AG04449 (cell line): ENCODE results near the gene TSPAN14.

ENCODE experiments used
- CTCF ChIA-PET: fragments of 350-600 bp; formaldehyde crosslinking; extraction: SDS; loops from one replicate; lab custom pipeline; 2021; ENCODE audit warnings: antibody characterized with exemption; lab: Yijun Ruan, JAX
- POLR2A ChIA-PET: fragments of 400-600, 350-600 bp; formaldehyde crosslinking; extraction: SDS; loops from one replicate; lab custom pipeline; 2020; ENCODE audit warnings: antibody characterized with exemption, inconsistent platforms; lab: Yijun Ruan, JAX
- DNase-seq: peaks from one replicate; pipeline ENCODE4 v3.0.0-alpha.2; 2010; ENCODE audit warnings: low read depth, low spot score
- H3K4me3 ChIP-seq: 2 replicates; pipeline ENCODE4 v1.5.1; 2011; ENCODE audit warnings: low read depth, mild to moderate bottlenecking, control low read depth, low read length
- TF ChIP-seq, protein P1 (sequence below): IDR thresholded peaks from one replicate; pipeline ENCODE4 v1.5.1; 2011; ENCODE audit warnings: mild to moderate bottlenecking, moderate library complexity, low read length, control low read depth, inconsistent platforms; ENCODE audit not compliant: insufficient read depth; ENCODE audit errors: missing control alignments

The TSPAN14 gene

DNA sequence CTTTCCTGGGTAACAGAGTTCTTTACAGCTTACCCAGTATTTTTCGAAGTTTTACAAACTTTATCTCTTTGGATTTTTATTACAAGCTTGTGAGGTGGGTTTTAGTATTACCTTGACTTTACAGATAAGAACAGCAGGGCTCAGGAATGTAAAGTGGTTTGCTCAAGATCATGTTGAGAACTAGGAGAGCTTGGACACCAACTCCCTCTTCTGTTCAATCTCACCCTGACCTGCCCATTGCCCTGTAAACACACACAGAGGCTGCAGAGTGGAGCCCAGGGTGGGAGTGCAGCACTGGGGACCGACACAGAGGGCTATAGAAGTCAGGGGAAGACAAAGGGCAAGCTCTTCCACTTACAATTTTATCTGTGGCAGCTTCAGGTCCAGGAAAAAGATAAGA, 4.6 kb upstream of the TSPAN14 start:
- CTCF ChIA-PET, result interaction anchor here (33.8 kb wide), 1 partner anchor 56 kb away, joined by 717 read pairs; no protein-coding TSS in a partner anchor
- POLR2A ChIA-PET, result no interaction called here
- H3K4me3 ChIP-seq, result no peak overlapping the region
- DNase-seq, result no peak
- TF ChIP-seq, protein P1, sequence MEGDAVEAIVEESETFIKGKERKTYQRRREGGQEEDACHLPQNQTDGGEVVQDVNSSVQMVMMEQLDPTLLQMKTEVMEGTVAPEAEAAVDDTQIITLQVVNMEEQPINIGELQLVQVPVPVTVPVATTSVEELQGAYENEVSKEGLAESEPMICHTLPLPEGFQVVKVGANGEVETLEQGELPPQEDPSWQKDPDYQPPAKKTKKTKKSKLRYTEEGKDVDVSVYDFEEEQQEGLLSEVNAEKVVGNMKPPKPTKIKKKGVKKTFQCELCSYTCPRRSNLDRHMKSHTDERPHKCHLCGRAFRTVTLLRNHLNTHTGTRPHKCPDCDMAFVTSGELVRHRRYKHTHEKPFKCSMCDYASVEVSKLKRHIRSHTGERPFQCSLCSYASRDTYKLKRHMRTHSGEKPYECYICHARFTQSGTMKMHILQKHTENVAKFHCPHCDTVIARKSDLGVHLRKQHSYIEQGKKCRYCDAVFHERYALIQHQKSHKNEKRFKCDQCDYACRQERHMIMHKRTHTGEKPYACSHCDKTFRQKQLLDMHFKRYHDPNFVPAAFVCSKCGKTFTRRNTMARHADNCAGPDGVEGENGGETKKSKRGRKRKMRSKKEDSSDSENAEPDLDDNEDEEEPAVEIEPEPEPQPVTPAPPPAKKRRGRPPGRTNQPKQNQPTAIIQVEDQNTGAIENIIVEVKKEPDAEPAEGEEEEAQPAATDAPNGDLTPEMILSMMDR, result no peak

DNA sequence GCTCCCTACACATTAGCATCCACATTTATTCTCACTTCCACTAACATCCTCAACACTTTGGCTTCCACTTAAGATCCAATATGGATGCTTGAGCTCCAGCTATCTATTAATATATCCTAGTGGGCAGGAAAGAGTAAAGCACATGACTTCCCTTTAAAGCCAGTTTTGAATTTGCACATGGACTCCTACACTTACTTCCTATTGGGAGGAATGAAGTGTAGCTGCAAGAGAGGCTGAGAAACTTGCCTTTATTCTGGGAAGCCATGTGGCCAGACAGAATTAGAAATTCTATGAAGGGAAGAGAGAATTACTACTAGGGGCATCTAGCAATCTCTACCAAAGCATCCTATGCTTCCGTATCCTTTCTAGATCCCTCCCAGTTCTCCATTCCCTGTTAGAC, 3.0 kb upstream of the TSPAN14 start:
- ChIA-PET CTCF (interaction anchor here (1.3 to 33.8 kb wide), 2 partner anchors 55 to 149 kb away, joined by 3 to 717 read pairs; no protein-coding TSS in a partner anchor), POLR2A (no interaction called here)
- no peak for DNase-seq
- no peak overlapping the region for H3K4me3 ChIP-seq
- TF ChIP-seq, protein P1, result no peak

GRCh38 chr10:80452069-80452468, 2.0 kb upstream of the TSPAN14 start:
- TF ChIP-seq, protein P1, result no peak
- H3K4me3 ChIP-seq, result no peak overlapping the region
- ChIA-PET POLR2A (interaction anchor here (2.8 kb wide), 1 partner anchor 53 kb away, joined by 8 read pairs; no protein-coding TSS in a partner anchor), CTCF (interaction anchor here (1.3 to 33.8 kb wide), 4 partner anchors 8 to 210 kb away, joined by 3 to 717 read pairs (median 7); no protein-coding TSS in a partner anchor)
- DNase-seq, result no peak

DNA sequence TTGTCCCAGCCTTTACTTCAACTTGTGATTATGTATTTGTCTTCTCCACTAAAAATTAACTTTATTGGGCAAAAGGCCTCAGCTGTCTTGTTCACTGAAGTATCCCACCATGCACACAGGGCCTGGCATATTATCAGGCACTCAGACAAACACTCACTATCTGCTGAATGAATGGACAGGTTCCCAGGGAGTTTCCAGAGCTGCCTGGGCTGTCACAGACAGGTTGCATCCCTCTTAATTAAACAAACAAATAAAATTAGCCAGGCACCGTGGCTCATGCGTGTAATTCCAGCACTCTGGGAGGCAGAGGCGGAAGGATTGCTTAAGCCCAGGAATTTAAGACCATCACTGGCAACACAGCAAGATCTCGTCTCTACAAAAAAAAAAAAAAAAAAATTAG, 1.5 kb upstream of the TSPAN14 start:
- H3K4me3 ChIP-seq, result no peak overlapping the region
- ChIA-PET POLR2A (interaction anchor here (0.6 to 2.8 kb wide), 2 partner anchors 53 to 561 kb away, joined by 4 to 8 read pairs; no protein-coding TSS in a partner anchor), CTCF (interaction anchor here (0.7 to 33.8 kb wide), 5 partner anchors 8 to 209 kb away, joined by 3 to 717 read pairs (median 4); no protein-coding TSS in a partner anchor)
- DNase-seq, result no peak
- TF ChIP-seq, protein P1, result no peak

- CTCF ChIA-PET, result interaction anchor here (0.7 to 33.8 kb wide), 9 partner anchors 9 to 208 kb away, joined by 3 to 717 read pairs (median 3); no protein-coding TSS in a partner anchor
- TF ChIP-seq, protein P1, result no peak
- POLR2A ChIA-PET, result interaction anchor here (0.5 to 2.8 kb wide), 3 partner anchors 47 to 560 kb away, joined by 3 to 8 read pairs (median 4); no protein-coding TSS in a partner anchor
- peak overlapping the region; percentile 57 for H3K4me3 ChIP-seq
- DNase-seq, result no peak
Measured at GRCh38 chr10:80453056-80453841, 861 bp upstream of the TSPAN14 start.
